K562 (cell line): ENCODE measurements around the gene RAB3GAP2. TPM values are rescaled to one million over a fixed set of nuclear protein-coding genes. Genes with fewer than 3 reads are reported as not detected.
A peak's percentile ranks its signal among the peaks of the same experiment; 100 is the strongest.

Experiments used
- ATAC-seq: fragments of 200-7000 bp; cut with Tn5 transposase; 3 replicates; pipeline ENCODE4 v1.9.1; 2020; ENCODE audit warnings: moderate library complexity
- BruUV-seq: library from RNA; stranded (reverse); fragments of 400-500 nt; replicated peaks from 2 replicates; lab custom pipeline; 2021; lab: Mats Ljungman, UMichigan
- CTCF ChIA-PET: fragments of 300-600 bp; formaldehyde crosslinking; extraction: SDS; loops from one replicate; lab custom pipeline; 2021; ENCODE audit warnings: low intra/inter-chr PET ratio; lab: Yijun Ruan, JAX
- POLR2A ChIA-PET: fragments of 300-600, 350-650 bp; sonication (Branson Sonifier 250); formaldehyde crosslinking; extraction: SDS; loops from one replicate; lab custom pipeline; 2021; ENCODE audit warnings: antibody characterized with exemption, inconsistent platforms; lab: Yijun Ruan, JAX
- DNase-seq, 4 experiments: peaks; one replicate each; pipeline versions ENCODE4 v3.0.0 to v3.0.0-alpha.2; 2011 to 2018; ENCODE audit warnings: low spot score in 3 of 4, mixed read lengths in 3 of 4; ENCODE audit errors: extremely low read depth in 1 of 4
- FAIRE-seq: peaks from 2 replicates; lab custom pipeline; 2011; peaks lifted over from hg19 to GRCh38; lab: Jason Lieb, UNC
- H2AFZ ChIP-seq: 2 replicates; pipeline ENCODE4 v1.6.0; 2011; ENCODE audit warnings: low read depth, low read length, control low read depth, inconsistent platforms
- H3K27ac ChIP-seq: fragments of 200-600 bp; 3 replicates; pipeline ENCODE4 v1.8.0; 2011; ENCODE audit warnings: low read depth, mild to moderate bottlenecking, control low read depth, inconsistent platforms, low read length, moderate library complexity, mixed read lengths; ENCODE audit errors: extremely low read depth
- H3K27me3 ChIP-seq, 2 experiments: fragments of 300-600 bp in 1 of 2; 2 replicates in 1 of 2; 3 replicates in 1 of 2; pipeline versions ENCODE4 v1.6.0 to v1.8.0; 2011; ENCODE audit warnings: inconsistent platforms in 2 of 2, low read length in 2 of 2, mild to moderate bottlenecking in 1 of 2, mixed read lengths in 1 of 2, moderate library complexity in 1 of 2; ENCODE audit not compliant: control insufficient read depth in 2 of 2, insufficient read depth in 2 of 2
- H3K36me3 ChIP-seq: fragments of 300-600 bp; 3 replicates; pipeline ENCODE4 v1.8.0; 2011; ENCODE audit warnings: mild to moderate bottlenecking, low read length, inconsistent platforms; ENCODE audit not compliant: control insufficient read depth, insufficient read depth
- H3K4me1 ChIP-seq, 2 experiments: fragments of 200-600 bp in 1 of 2; replicated peaks in 1 of 2; 2 replicates in 1 of 2; 3 replicates in 1 of 2; pipeline versions ENCODE4 v1.5.1 to v1.8.0; 2011; ENCODE audit warnings: inconsistent platforms in 2 of 2, low read length in 2 of 2, mild to moderate bottlenecking in 1 of 2, mixed read lengths in 1 of 2, moderate library complexity in 1 of 2; ENCODE audit not compliant: control insufficient read depth in 2 of 2, insufficient read depth in 2 of 2
- H3K4me2 ChIP-seq: 2 replicates; pipeline ENCODE4 v1.6.1; 2011; ENCODE audit warnings: low read length, control low read depth, inconsistent platforms, mixed read lengths; ENCODE audit not compliant: insufficient read depth
- H3K4me3 ChIP-seq: fragments of 200-600 bp; sonication (generic), shearing (Covaris generic); 2 replicates; pipeline ENCODE4 v1.5.1; 2016; ENCODE audit warnings: control low read depth, inconsistent platforms
- H3K79me2 ChIP-seq: fragments of 200-600 bp; 3 replicates; pipeline ENCODE4 v1.8.0; 2011; ENCODE audit warnings: low read length, inconsistent platforms; ENCODE audit not compliant: control insufficient read depth, insufficient read depth
- H3K9ac ChIP-seq, 2 experiments: 2 replicates each; pipeline versions ENCODE4 v1.6.0 to v1.6.1; 2011; ENCODE audit warnings: low read depth in 2 of 2, low read length in 2 of 2, control low read depth in 1 of 2, inconsistent platforms in 1 of 2, mild to moderate bottlenecking in 1 of 2, mixed read lengths in 1 of 2; ENCODE audit not compliant: insufficient read depth in 1 of 2
- H3K9me1 ChIP-seq: one replicate; pipeline ENCODE4 v1.6.0; 2011; ENCODE audit warnings: inconsistent platforms, mild to moderate bottlenecking, low read length, moderate library complexity; ENCODE audit not compliant: control insufficient read depth, insufficient read depth
- H3K9me3 ChIP-seq: replicated peaks from 2 replicates; pipeline ENCODE4 v1.5.1; 2011; ENCODE audit warnings: low read depth, low read length, inconsistent platforms; ENCODE audit not compliant: control insufficient read depth, insufficient read depth
- H4K20me1 ChIP-seq: replicated peaks from 2 replicates; pipeline ENCODE4 v1.6.1; 2011; ENCODE audit warnings: low read length, inconsistent platforms, mixed read lengths; ENCODE audit not compliant: control insufficient read depth, insufficient read depth
- ARID1B ChIP-seq: fragments of 450-650 bp; IDR thresholded peaks from 2 replicates; pipeline ENCODE4 v1.6.1; 2016; ENCODE audit warnings: antibody characterized with exemption, mild to moderate bottlenecking, inconsistent platforms
- ELF1 ChIP-seq: fragments of 200-800 bp; sonication (Bioruptor generic); IDR thresholded peaks from 2 replicates; pipeline ENCODE4 v1.6.1; 2016; ENCODE audit warnings: missing genetic modification characterization, missing compliant biosample characterization
- ERF ChIP-seq: fragments of 450-650 bp; formaldehyde crosslinking; IDR thresholded peaks from 2 replicates; pipeline ENCODE4 v1.4.0; 2020; ENCODE audit warnings: mild to moderate bottlenecking, mixed read lengths
- GABPB2 ChIP-seq: fragments of 250-450 bp; sonication (Bioruptor Pico); conservative IDR thresholded peaks from 2 replicates; pipeline ENCODE4 v1.5.1; 2021; ENCODE audit warnings: mild to moderate bottlenecking
- HNRNPLL ChIP-seq: fragments of 200-400 bp; formaldehyde crosslinking; IDR thresholded peaks from 2 replicates; pipeline ENCODE4 v1.6.1; 2017; ENCODE audit warnings: low read length, low read depth, mild to moderate bottlenecking; ENCODE audit not compliant: poor library complexity, severe bottlenecking
- LCOR ChIP-seq: sonication (generic); formaldehyde crosslinking; IDR thresholded peaks from 2 replicates; pipeline ENCODE4 v1.8.0; 2022; ENCODE audit warnings: mild to moderate bottlenecking, missing genetic modification reagents
- MXI1 ChIP-seq: IDR thresholded peaks from 2 replicates; pipeline ENCODE4 v1.6.1; 2011; ENCODE audit warnings: low read depth, mild to moderate bottlenecking, improper control_type of control experiment, low read length
- NKRF ChIP-seq: fragments of 450-650 bp; IDR thresholded peaks from 2 replicates; pipeline ENCODE4 v1.6.1; 2016; ENCODE audit warnings: borderline replicate concordance
- TEAD4 ChIP-seq, 2 experiments: sonication (generic) in 1 of 2; formaldehyde crosslinking in 1 of 2; IDR thresholded peaks; 2 replicates each; pipeline versions ENCODE4 v1.6.1 to v1.8.0; 2012 to 2022; ENCODE audit warnings: borderline replicate concordance in 1 of 2, inconsistent platforms in 1 of 2, low read length in 1 of 2, mild to moderate bottlenecking in 1 of 2, missing genetic modification reagents in 1 of 2
- TSC22D4 ChIP-seq: fragments of 450-650 bp; IDR thresholded peaks from 2 replicates; pipeline ENCODE4 v1.6.1; 2016; ENCODE audit warnings: missing genetic modification characterization, missing biosample characterization, control low read depth
- WHSC1 ChIP-seq: IDR thresholded peaks from one replicate; pipeline ENCODE4 v1.6.1; 2012; ENCODE audit warnings: low read length, control low read depth, inconsistent platforms
- XRCC5 ChIP-seq: fragments of 200-400 bp; formaldehyde crosslinking; IDR thresholded peaks from 2 replicates; pipeline ENCODE4 v1.6.1; 2017; ENCODE audit warnings: low read depth, mild to moderate bottlenecking, low read length
- ZBTB49 ChIP-seq: sonication (generic); formaldehyde crosslinking; IDR thresholded peaks from 2 replicates; pipeline ENCODE4 v1.8.0; 2022; ENCODE audit warnings: missing genetic modification reagents, mild to moderate bottlenecking, borderline replicate concordance
- ZFP36 ChIP-seq: fragments of 150-350 bp; IDR thresholded peaks from 2 replicates; pipeline ENCODE4 v1.6.1; 2018; ENCODE audit warnings: low read length, low read depth; ENCODE audit not compliant: partially characterized antibody
- ZNF232 ChIP-seq: sonication (generic); formaldehyde crosslinking; IDR thresholded peaks from 2 replicates; pipeline ENCODE4 v1.8.0; 2022; ENCODE audit warnings: mild to moderate bottlenecking, missing genetic modification reagents
- ZNF507 ChIP-seq: conservative IDR thresholded peaks from 2 replicates; pipeline ENCODE4 v1.6.1; 2017; ENCODE audit warnings: missing genetic modification characterization, missing compliant biosample characterization
- ZNF717 ChIP-seq: fragments of 250-450 bp; sonication (Bioruptor Pico); IDR thresholded peaks from 2 replicates; pipeline ENCODE4 v1.5.0; 2021
- WGBS: fragments of 100-300 bp; shearing (Covaris generic); methylation state at CpG from one replicate; pipeline ENCODE4 v1.1.6; 2016; ENCODE audit warnings: low coverage, mixed read lengths; ENCODE audit not compliant: insufficient coverage; ENCODE audit errors: missing lambda C conversion rate; 5-methylcytosine and 5-hydroxymethylcytosine counted together
- in situ Hi-C: fragments of 300-500 bp; cut with MboI; formaldehyde crosslinking; loops from 4 replicates; pipeline ENCODE4 v1.15.0; 2018; ENCODE audit warnings: inconsistent platforms, mixed read lengths
- intact Hi-C: fragments of 100-400 bp; cut with micrococcal nuclease; formaldehyde crosslinking; loops from 2 replicates; pipeline ENCODE4 v1.14.2; 2022
- polyA plus RNA-seq, 8 experiments: library from polyadenylated mRNA; depleted of rRNA in 4 of 8; stranded (reverse) in 5 of 8; unstranded in 3 of 8; fragments of >200 nt; fragmentation: Nextera tagmentation in 2 of 8; fragmentation: Illumina TruSeq in 1 of 8; extraction: Ambion mirVana in 2 of 8; extraction: Trizol in 1 of 8; gene quantifications; 2 replicates each; pipeline versions ENCODE4 v1.2.1 to v1.2.3, GENCODE V29; 2011 to 2014; ENCODE audit warnings: inconsistent platforms in 1 of 8, missing spikeins in 1 of 8
- total RNA-seq, 7 experiments: library from RNA; depleted of rRNA in 6 of 7; stranded (reverse); fragments of >200 nt in 6 of 7; fragmentation: Illumina TruSeq in 2 of 7; extraction: Trizol in 2 of 7; gene quantifications; 2 replicates each; pipeline versions ENCODE4 v1.2.1 to v1.2.3, GENCODE V29; 2011 to 2021; ENCODE audit warnings: low replicate concordance in 1 of 7
- TF ChIP-seq, protein P1 (sequence below): fragments of 450-650 bp; formaldehyde crosslinking; IDR thresholded peaks from 2 replicates; pipeline ENCODE4 v1.4.0; 2020; ENCODE audit warnings: mild to moderate bottlenecking

RAB3GAP2 gene
- total and polyA plus RNA-seq, 9 of the 15 experiments (the other 6 are each of a cell fraction or from before 2014, with no cell fraction given): 14.1 to 69.1 (median 32.2) TPM

DNA sequence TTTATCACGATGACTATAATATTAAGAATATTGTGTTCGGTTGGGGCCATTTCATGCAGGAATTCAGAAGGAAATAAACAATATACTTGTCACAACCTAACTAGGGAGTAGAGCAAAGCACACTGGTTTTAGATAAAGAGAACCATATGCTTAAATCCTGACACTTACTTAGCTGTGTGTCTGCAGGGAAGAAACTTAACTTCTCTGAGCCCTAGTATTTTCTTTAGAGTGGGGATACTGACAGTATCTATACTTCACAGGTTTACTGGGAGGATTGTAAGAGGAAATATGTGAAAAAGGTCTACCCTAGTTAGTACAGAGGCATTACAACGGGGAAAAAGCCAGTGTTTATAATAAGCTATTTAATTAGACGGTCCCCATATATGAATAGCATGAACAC, 105.4 kb downstream of the RAB3GAP2 start (continued):
- no peak for TF ChIP-seq TSC22D4 (tag)
- TF ChIP-seq XRCC5: no peak
- no peak for TF ChIP-seq NKRF
- TF ChIP-seq GABPB2 (CRISPR knock-in tag): no peak
- no peak for TF ChIP-seq ELF1 (tag)
- TF ChIP-seq ZFP36: peak; percentile 60
- TF ChIP-seq HNRNPLL: no peak
- TF ChIP-seq MXI1: no peak
- TF ChIP-seq, all 486 proteins: peak for 2

DNA sequence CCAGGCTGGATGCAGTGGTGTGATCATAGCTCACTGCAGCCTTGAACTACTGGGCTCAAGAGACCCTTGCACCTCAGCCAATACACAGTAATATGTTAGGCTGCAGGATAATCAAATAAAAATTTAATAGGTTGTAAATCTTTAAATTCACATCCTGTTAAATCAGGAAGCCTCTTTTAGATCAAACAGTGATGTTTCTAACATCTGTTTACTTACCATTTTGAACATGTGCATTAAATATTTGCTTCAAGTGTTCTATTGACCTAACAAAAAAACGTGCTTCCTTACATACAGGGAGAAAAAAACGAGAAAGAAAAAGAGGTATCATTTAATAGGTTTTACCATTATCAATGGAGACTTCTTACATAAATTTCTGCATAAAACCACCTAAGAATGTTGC, 107.7 kb downstream of the RAB3GAP2 start:
- no peaks in the 10 kb centered on the region for H3K27me3 ChIP-seq
- H3K4me1 ChIP-seq: no peaks in the 10 kb centered on the region
- BruUV-seq: no TSS peak
- no peaks in the 10 kb centered on the region for H3K9me1 ChIP-seq
- H4K20me1 ChIP-seq: no peaks in the 10 kb centered on the region
- no peak for DNase-seq
- peaks cover 60% of the 10 kb centered on the region for H3K36me3 ChIP-seq
- H3K4me2 ChIP-seq: no peak overlapping the region
- FAIRE-seq: no peak
- intact Hi-C loops (no loop called here), in situ Hi-C loops (no loop called here)
- POLR2A ChIA-PET: interaction anchor here (0.6 to 1.0 kb wide), 3 partner anchors 18 to 847 kb away, joined by 3 read pairs; no protein-coding TSS in a partner anchor
- no peak overlapping the region for H3K27ac ChIP-seq
- no peaks in the 10 kb centered on the region for H3K9me3 ChIP-seq
- H3K79me2 ChIP-seq: no peaks in the 10 kb centered on the region
- H2AFZ ChIP-seq: no peak overlapping the region
- H3K9ac ChIP-seq: no peak overlapping the region
- no peak overlapping the region for H3K4me3 ChIP-seq
- no peak for ATAC-seq
- CTCF ChIA-PET: no interaction called here
- WGBS: 34% methylated on average over 2 of the region's 2 CpGs
- TF ChIP-seq WHSC1: no peak
- no peak for TF ChIP-seq TEAD4 (IDR thresholded peaks at IDR 0.05; ENCODE audit: low read length)
- no peak for TF ChIP-seq TEAD4 (CRISPR knock-in tag; IDR thresholded peaks at IDR 0.05; ENCODE audit: borderline replicate concordance)
- no peak for TF ChIP-seq ZBTB49 (CRISPR knock-in tag)
- TF ChIP-seq ZNF507 (tag): no peak
- no peak for TF ChIP-seq ZNF232 (CRISPR knock-in tag)
- TF ChIP-seq, protein P1, sequence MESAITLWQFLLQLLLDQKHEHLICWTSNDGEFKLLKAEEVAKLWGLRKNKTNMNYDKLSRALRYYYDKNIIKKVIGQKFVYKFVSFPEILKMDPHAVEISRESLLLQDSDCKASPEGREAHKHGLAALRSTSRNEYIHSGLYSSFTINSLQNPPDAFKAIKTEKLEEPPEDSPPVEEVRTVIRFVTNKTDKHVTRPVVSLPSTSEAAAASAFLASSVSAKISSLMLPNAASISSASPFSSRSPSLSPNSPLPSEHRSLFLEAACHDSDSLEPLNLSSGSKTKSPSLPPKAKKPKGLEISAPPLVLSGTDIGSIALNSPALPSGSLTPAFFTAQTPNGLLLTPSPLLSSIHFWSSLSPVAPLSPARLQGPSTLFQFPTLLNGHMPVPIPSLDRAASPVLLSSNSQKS (CRISPR knock-in tag): no peak
- TF ChIP-seq LCOR (CRISPR knock-in tag): no peak
- no peak for TF ChIP-seq ARID1B
- no peak for TF ChIP-seq ZNF717 (CRISPR knock-in tag)
- TF ChIP-seq ERF (CRISPR knock-in tag): no peak
